Fibroblast of pulmonary artery (primary cell): ENCODE measurements around the gene CSTPP1.

ENCODE experiments used
- DNase-seq: peaks from one replicate; pipeline ENCODE4 v3.0.0-alpha.2; 2010; ENCODE audit warnings: low read depth
- H3K4me3 ChIP-seq: replicated peaks from 2 replicates; pipeline ENCODE4 v1.5.1; 2011; ENCODE audit warnings: low read depth, mild to moderate bottlenecking, control low read depth, low read length, moderate library complexity
- TF ChIP-seq, protein P1 (sequence below): IDR thresholded peaks from 2 replicates; pipeline ENCODE4 v1.5.1; 2011; ENCODE audit warnings: mild to moderate bottlenecking, control low read depth, low read length, inconsistent platforms; ENCODE audit errors: missing control alignments

The CSTPP1 gene

GRCh38 chr11:47057365-47057764, 120.8 kb downstream of the CSTPP1 start:
- peak; percentile 74 for DNase-seq
- TF ChIP-seq, protein P1, sequence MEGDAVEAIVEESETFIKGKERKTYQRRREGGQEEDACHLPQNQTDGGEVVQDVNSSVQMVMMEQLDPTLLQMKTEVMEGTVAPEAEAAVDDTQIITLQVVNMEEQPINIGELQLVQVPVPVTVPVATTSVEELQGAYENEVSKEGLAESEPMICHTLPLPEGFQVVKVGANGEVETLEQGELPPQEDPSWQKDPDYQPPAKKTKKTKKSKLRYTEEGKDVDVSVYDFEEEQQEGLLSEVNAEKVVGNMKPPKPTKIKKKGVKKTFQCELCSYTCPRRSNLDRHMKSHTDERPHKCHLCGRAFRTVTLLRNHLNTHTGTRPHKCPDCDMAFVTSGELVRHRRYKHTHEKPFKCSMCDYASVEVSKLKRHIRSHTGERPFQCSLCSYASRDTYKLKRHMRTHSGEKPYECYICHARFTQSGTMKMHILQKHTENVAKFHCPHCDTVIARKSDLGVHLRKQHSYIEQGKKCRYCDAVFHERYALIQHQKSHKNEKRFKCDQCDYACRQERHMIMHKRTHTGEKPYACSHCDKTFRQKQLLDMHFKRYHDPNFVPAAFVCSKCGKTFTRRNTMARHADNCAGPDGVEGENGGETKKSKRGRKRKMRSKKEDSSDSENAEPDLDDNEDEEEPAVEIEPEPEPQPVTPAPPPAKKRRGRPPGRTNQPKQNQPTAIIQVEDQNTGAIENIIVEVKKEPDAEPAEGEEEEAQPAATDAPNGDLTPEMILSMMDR, result no peak
- no peak overlapping the region for H3K4me3 ChIP-seq

DNA sequence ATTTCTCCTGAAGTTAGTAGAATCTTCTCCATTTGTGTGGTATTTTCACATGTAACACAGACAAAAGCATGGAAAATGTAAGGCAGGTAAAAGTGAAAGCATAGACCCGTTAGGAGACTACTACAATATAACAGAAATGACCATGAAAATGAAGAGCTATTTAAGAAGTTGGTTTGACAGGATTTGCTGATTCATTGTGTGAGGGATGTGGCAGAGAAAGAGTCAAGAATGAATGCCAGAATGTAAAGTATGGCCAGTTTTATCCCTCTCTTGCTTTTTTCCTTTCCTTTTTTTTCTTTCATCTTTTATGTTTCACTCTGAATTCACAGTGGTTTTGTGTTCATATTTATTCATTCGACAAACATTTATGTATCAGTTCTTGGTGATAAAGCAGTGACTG, 124.2 kb downstream of the CSTPP1 start:
- TF ChIP-seq, protein P1, result no peak
- no peak overlapping the region for H3K4me3 ChIP-seq
- DNase-seq, result peak; percentile 48

DNA sequence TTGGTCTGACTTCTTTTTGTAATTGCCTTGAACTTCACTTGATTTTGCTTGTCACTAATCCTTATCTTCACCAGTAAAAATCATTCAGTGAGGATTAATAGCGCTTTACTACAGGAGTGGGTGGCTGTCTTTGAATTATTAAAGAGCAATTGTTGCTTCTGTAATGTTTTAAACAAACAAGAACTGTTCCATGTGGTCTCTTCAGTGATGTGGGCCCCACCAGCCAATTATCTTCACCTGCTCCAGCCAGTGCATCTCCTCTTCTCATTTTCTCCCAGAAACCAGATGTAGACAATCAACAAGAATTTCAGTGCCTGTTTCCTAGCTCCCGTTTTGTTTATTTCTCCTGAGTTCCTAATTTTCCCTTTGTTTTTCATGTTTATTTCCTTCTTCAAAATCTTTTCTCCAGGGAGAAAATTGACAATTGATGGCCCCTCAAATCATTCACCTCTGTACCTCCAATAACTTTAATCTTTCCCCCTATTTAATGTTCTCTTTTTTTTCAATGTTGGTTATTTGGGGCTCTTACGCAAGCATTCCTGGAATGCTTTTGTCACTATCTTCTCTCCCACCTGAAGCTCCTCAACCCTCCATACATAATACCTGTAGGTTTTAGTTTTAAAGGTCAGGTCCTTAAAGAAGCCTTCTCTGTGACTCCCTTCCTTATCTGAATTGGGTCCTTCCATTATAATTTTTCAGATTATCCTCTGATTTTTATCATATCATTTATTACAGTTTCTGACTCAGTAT, 125.0 kb downstream of the CSTPP1 start:
- DNase-seq, result no peak
- TF ChIP-seq, protein P1, result no peak
- no peak overlapping the region for H3K4me3 ChIP-seq

DNA sequence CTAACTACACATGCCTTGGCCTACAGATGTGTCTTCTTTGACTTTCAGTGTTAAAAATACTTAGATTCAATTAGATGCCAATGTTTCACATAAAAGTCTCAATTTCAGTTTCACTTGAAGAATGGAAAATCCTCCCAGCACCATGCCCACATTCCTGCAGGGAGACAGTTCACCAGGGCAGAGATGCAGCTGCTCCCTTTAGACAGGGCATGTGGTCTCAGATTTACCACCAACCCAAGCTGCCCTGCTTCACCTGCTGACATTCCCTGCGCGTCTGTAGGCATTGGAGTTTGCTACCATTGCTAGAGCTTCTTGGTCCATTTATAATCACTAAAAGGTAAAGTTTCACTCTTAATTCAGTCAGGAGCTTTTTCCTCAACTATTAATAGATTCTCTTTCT, 126.2 kb downstream of the CSTPP1 start:
- H3K4me3 ChIP-seq, result no peak overlapping the region
- no peak for DNase-seq
- TF ChIP-seq, protein P1, result no peak

DNA sequence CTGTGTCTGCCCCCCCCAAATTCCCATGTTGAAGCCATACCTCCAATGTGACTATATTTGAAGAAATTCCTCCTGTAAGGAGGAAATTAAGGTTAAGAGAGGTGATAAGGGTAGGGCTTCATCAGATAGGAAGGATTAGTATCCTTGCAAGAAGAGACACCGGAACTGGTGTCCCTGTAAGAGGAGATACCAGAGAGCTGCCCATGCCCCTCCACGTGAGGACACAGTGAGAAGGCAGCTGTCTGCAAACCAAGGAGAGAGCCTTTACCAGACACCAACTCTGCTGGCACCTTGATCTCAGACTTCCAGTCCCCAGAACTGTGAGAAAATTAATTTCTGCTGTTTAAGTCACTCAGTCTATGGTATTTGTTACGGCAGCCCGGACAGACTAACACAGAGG, 130.8 kb downstream of the CSTPP1 start:
- no peak overlapping the region for H3K4me3 ChIP-seq
- TF ChIP-seq, protein P1, result no peak
- no peak for DNase-seq

DNA sequence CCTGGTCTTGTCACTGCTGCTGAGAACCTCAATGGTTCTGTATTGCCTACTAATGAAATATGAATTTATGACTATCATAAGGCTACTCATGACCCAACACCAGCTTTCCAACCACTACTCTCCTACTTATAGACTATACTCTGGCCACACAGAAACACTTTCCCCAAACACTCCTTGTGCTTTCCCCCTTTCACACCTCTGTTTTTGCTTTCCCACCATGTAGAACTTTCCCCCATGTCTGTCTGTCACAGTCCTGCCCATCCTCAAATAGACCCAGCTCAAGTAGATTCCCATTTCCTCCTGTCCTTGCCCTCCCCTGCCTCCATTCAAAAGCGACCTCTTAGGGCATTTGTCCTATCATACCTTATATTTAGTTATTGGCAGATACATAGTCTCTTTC, 134.2 kb downstream of the CSTPP1 start:
- TF ChIP-seq, protein P1, result no peak
- DNase-seq, result no peak
- no peak overlapping the region for H3K4me3 ChIP-seq

GRCh38 chr11:47071341-47071740, 134.8 kb downstream of the CSTPP1 start:
- H3K4me3 ChIP-seq, result no peak overlapping the region
- no peak for DNase-seq
- TF ChIP-seq, protein P1, result no peak
